Cerebellar nuclear complex (tissue), 1 donor: Measurements from ENCODE around the gene INSYN2A.

Source experiments
- DNase-seq, 2 experiments: peaks; one replicate each; lab custom pipeline; 2025; lab: John Stamatoyannopoulos, UW

INSYN2A gene

DNA sequence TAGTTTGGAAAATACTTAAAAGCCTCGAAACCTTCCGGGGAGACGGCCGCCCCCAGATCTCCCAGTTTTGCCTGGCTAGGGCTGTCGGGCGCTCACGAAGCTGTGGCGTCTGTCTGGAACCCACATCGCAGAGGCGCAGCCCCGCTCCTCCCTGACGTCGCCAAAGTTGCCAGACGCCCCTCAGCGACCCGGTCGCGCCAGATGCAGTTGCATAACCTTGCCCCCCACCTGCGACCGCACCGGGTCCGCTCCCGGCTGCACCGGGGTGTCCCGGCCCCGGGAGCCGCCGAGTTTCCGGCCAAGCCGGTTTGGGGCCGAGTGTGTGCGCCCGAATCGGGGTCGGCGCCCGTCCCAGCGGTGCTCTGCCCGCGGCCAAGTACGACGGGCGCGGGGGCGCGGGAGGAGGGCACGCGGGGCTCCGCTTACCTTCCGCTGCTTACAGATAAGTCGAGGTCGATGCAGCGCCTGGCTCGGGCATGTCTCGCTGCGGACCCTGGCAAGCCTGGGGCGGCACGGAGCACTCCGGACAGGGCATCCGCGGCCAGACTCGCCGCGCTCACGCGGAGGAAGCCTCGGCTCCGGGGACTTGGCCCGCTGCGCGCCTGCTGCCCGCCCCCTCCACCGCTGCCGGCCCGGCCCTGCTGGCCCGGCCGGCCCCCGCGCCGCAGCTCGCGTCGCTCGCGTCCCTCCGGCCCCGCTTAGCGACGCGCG, 665 bp downstream of the INSYN2A start:
- no peak for DNase-seq

GRCh38 chr10:127195041-127195506, 1.3 kb downstream of the INSYN2A start:
- no peak for DNase-seq

GRCh38 chr10:127194599-127194998, 1.8 kb downstream of the INSYN2A start:
- no peak for DNase-seq

GRCh38 chr10:127194111-127194510, 2.3 kb downstream of the INSYN2A start:
- no peak for DNase-seq

GRCh38 chr10:127193125-127193524, 3.3 kb downstream of the INSYN2A start:
- DNase-seq, result no peak

DNA sequence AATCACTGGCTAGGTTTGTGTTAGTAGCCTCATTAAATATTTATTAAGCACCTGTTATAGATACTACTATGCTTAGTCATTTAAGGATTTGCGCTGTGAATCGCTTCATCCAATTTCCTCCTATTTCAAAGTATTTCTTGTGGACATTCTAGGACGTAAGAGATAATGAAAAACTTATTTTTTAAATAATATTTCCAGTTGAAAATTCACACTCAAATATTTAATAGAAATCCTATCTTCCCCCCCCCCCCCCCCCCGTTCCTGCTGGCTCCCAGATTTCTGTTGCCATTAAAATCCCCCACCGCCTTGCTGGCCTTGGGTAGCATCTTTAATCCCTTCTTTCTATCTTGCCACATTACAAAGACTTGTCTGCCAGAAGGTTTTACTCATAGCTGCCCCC, 6.0 kb downstream of the INSYN2A start:
- no peak for DNase-seq

DNA sequence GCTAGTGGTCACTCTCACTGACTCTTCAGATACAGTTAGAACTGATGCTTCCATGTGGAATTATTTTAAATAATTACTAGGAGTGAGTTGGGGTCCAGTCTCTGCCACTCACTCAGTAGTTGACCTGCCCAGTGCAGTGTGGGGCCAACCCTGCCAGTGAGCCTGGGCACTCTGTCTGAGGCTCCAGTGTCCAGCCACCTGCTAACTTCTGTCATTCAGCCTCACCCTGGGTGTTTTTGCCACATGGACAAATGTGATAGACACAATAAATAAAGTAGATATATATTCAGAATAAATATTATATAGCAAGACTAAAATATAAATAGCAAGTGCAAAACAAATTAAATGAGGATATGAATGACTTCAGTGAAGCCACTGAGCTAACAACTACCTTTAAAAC, 7.2 kb downstream of the INSYN2A start:
- no peak for DNase-seq

DNA sequence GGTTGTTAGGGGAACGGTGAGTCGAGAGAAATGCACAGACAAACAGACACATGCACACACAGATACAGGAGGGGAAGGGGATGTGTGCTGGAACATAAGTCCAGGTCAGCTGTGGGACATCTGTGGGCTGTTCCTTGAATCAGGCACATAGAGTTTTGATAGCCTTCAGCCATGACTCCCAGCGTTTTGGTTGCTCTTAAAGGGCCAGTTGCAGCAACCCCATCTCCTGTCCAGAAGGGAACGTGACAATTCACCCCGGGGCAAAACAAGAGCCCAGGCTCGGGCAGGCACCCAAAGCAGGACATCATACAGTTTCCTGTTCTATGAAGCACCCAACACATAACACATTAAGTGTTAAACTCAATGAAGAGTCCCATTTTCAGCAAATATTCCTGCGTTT, 9.6 kb downstream of the INSYN2A start:
- DNase-seq, result no peak

DNA sequence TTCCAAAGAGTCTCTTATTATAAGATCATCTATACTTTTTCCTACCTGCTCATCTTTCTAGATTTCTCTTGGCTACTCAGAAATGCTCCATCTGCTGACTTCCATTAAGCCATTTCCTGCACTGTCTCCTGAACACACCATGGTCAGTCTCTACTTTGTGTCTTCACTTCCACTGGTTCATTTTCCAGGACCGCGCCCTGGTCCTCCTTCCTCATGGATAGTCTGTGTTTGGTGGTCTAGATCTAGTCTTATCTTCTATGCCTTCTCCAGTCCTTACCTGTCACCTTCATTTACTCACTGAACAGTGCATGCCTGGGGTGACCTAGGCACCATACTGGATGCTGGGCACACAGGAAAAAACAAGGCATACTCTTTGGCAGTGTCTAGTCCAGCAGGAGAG, 11.8 kb downstream of the INSYN2A start:
- DNase-seq, result no peak

GRCh38 chr10:127182161-127182560, 14.2 kb downstream of the INSYN2A start:
- no peak for DNase-seq

GRCh38 chr10:127179612-127180250, 16.7 kb downstream of the INSYN2A start:
- no peak for DNase-seq

DNA sequence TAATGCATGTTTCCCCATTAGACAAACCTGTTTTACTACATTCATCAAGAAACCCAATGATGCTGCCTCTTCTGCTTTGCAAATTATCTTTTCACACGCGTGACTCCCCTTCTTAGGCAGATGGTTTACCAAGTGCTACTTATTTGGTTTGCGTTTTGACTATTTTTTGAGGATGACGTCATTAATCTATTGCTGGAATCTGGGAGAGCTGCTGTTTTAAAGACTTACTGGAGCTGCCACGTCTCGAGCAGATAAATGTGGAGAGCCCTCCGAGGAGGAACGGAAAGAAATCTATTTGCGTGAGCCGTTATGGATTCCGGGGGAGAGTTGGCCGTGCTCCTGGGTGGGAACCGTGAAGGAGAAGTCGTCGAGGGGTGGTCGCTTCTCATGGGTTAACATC, 19.7 kb downstream of the INSYN2A start:
- no peak for DNase-seq

DNA sequence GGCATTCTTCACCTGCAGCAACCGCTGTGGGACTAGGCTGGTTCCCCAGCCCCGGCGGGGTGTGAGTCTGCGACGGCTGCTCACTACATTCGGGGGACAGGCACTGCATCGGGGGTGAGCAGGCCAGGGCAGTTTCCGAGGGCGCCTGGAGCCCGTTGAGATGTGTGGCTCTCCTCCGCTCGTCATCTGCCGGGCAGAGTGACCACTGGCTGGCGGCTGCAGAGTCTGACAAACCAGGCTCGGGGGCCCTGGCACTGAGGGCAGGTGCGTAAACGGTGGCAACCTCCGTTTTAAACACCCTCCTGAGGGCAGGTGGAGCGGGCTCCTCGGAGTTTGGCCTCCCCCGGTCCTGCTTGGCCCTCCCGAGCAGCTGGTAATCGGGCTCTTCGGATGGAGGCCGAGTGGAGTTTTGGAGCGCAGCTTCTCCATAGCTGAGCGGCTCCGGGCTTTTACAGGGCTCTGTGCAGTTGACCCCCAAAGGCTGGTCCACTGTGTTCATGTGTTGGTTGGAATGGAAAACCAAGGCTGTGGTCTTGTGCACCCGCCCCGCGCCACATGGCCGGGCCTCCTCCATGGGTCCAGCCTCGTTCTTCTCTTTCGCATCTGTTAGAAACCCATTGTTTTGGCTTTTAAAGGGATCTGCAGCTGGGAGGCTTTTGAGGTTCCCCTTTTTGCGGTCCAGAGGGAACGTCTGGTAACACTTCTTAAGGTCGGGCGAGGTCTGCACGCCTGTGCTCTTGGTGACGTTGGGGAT, 20.9 kb downstream of the INSYN2A start:
- DNase-seq, result no peak

DNA sequence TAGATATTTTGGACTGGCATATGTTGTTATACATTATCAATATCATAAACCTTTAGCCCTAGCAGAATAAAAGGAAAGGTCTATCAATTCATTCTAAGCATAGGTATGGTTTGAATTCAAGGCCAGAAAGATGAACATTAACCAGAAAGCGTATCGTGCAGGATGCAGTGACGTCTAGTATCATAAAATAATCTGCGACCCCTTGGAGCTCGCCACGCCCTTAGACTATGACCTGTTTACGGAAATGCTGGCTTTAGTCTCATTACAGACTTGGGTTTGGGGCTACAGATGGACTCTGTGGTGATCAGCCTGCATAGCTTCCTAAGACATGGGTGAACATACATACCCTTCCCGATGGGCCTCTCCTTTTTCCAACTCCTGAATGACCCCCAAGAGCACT, 21.5 kb downstream of the INSYN2A start:
- no peak for DNase-seq

GRCh38 chr10:127168261-127168660, 28.1 kb downstream of the INSYN2A start:
- DNase-seq, result no peak

DNA sequence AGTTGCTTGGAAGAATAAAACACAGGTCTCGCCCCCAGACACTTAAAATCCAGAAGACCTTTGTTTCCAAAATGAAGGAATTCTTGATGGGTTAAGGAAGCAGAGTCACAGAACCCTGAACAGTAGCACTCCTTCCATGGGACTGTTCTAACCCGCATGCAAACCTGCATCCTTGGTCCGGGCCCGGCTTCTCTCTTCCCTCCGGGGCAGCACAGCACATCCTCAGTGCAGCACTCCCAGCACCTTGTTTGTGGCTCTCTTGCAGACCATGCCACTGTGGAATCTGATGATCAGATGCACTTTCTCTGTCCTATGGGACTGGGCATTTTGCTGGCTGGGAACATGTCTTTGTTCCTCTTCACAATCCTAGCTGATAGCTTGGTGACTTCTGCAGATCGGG, 33.5 kb downstream of the INSYN2A start:
- no peak for DNase-seq

DNA sequence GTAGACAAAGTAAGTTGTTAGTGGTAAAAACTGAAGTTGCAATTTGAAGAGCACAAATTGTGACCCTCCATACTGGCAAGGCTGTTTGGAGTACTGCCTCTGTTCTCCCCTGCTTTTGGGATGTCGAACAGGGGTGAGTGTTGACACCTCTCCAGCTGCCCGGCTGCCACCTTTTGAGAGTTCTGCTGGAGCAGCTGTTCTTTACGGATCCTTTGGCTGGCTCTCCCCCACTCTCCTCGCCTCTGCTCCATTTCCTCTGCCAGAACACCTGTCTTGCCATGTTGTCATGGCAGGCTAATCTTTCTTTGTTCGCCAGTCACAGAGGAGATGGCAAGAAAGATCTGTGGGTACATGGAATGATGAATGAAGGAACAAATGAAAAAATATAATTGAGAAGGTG, 34.9 kb downstream of the INSYN2A start:
- no peak for DNase-seq

- DNase-seq, result no peak
Measured at GRCh38 chr10:127159648-127160245, 36.6 kb downstream of the INSYN2A start.

GRCh38 chr10:127158662-127159061, 37.7 kb downstream of the INSYN2A start:
- no peak for DNase-seq

GRCh38 chr10:127157506-127158200, 38.7 kb downstream of the INSYN2A start:
- no peak for DNase-seq

DNA sequence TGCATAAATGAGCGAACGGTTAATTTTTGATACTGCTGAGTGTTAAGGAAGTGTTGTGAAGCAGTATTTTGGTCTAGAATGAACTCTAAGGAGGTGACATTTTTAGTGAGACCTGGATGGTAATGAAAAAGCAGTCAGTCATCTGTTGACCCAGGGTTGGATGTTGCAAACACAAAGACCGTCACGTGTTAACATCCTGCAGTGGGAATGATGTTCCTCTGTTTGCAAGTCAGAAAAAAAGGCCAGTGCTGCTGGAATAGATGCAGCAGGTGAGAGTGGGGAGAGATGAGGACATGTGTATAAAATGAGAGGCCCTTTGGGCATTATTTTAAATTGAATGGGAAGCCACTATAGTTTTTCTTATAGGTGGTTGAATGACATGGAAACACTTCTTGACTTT, 39.3 kb downstream of the INSYN2A start:
- no peak for DNase-seq
